Activated T-cell treated with anti-CD3 and anti-CD28 coated beads for 4 hours (primary cell): ENCODE measurements around the gene PIEZO1.

Source experiments
- DNase-seq: peaks from one replicate; pipeline ENCODE4 v3.0.0-alpha.2; 2020

The PIEZO1 gene

DNA sequence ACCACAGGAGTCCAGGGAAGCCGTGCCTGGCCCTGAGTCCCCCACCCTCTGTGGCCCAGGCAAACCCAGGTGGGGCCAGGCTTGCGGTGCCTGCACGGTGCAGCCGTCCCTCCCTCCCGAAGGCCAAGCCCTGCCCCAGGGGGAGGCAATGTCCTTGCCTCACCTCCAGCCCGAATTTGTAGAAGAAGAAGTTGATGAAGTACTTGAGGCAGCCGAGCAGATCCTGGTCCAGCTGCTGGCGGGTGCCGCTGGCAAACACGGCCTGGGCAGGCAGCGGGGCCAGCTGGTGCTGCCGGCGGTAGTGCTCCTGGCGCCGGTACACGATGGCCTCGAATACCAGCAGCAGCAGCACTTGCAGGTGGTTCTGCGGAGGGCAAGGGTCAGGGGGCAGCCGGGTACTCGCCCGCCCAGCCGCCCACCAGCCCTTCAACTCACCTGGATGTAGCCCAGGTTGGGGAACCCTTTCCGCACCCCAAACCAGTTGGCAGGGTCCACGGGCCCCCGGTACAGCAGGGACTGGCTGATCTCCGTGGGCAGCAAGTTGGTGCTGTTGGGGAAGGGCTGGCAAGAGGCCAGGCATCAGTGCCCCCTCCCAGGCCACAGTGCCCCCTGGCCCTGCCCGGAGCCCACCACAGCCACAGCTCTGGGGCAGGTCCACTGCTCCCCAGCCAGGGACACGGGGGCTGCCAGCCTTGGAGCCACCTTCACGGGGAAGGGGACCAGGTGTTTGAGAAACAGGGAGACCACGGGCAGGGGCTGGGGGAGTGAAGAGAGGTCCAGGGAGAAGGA lies 52.7 kb downstream of the PIEZO1 start:
- DNase-seq: no peak

GRCh38 chr16:88731699-88732098 lies 53.3 kb downstream of the PIEZO1 start:
- no peak for DNase-seq

- no peak for DNase-seq
These were observed 54.1 kb downstream of the PIEZO1 start for GRCh38 chr16:88730632-88731607.

DNA sequence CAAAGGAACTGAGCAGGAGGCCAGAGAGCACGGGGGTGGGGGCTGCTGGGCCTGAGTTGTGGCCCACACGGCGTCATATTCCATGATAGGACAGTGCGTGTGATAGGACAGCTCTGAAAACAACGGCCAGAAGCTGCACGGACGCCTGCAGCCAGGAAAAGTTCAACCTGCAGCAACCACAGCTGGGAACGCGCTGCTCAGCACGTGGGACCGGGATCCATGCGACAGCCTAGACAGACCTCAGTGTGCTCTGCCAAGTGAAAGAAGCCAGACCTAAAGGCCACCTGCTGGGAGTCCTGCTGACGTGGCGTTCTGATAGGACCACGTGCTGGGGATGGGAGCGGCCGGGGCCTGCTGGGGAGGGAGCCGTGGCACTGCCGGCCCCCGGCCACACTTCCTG lies 57.1 kb downstream of the PIEZO1 start:
- no peak for DNase-seq

DNA sequence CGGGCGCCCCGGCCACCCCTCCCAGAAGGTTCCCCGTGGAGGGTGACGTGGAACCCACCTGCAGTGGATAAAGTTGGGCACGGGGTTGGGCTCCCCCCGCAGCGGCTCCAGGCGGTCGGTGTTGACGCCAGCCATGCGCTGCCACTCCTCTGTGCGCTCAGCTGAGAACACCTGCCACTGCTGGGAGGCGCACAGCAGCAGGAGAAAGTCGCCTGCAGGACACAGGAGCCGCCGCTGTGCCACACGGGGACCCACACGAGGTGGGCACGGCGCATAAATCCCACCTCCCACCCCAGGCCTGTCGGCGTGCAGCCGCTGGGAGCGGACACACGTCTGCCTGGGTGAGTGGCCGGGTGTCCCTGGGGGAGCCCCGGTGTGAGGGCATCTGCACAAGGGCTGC lies 58.0 kb downstream of the PIEZO1 start:
- DNase-seq: no peak

GRCh38 chr16:88726408-88726749 lies 58.6 kb downstream of the PIEZO1 start:
- no peak for DNase-seq

DNA sequence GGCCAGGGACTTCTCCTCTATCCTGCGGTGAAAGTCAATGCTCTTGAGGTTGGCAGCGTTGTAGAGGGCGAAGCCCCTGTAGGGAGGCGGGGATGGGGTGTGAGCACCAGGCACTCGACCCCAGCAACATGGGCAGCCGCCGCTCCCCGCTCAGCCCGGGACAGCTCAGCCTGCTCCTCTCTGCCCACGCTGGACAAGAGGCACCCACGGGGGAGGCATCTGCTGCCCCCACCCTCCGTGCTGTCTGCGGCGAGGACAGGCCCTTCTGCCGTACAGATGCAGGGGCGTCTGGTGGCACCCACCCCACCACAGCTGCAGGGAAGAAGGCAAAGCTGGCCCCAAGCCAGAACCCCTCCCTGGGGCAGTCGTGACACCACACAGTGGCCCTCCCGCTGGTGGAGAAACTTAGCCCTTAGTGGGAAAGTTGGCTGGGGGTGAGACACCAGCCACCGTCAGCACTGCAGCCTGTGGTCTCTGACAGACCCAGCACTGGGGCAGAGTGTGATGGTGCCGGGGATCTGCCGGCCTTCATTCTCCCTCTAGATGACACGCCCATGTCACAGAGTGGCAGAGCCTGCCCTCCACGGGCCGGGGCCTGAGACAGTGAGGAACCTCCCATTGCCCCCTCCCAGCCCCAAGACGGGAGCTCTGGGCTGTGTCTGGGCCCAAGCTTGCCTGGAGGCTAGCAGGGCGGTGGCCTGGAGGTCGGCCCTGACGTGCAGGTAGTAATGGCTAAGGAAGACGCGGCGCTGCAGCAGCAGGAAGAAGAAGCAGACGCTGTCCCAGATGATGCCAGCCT lies 59.2 kb downstream of the PIEZO1 start:
- DNase-seq: no peak

DNA sequence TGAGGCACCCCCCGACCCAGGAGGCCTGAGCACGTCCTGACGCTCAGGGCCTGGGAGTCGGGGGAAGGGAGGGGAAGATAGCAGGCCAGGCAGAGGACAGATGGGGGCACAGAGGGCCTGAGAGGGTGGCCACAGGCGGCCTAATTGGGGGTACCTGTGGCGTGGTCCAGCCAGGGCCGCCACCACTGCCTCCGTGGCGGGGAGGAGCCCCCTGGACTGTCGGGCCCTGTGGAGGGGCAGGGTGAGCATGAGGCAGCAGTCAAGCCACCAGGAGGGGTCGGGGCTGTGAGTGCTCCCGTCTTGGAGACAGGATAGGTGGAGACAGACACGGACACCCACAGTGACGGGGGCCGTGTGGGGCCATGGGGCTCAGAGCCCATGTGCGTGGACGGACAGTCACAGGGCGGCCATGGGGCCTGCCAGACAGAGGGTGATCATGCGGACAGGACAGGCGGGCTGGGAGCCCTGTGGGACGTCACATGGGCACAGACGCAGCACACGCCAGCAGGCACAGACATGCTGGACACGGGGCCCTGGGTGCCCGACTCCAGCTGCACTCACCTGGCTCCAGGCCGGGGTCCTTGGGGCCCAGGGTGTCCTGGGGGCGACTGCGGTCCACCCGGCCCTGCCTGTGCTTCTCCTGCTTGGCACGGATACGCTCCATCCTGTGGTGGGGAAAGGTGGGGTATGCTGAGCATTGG lies 60.0 kb downstream of the PIEZO1 start:
- DNase-seq: no peak

DNA sequence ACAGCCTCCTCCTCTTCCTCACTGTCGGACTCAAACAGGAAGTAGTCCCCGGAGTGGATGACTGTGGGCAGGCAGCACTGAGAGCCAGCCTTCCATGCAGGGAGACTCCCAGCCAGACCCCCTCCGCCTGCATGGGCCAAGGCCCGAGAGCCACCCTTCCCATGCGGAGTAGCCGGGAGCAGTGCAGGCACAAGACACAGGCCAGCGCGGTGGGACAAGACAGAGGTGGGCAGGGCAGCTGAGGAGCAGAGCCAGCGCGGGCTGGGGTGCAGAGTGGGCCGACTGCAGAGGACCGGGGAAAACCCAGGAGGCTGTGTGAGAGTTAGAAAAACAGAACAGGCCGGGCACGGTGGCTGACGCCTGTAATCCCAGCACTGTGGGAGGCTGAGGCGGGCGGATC lies 61.1 kb downstream of the PIEZO1 start:
- no peak for DNase-seq

DNA sequence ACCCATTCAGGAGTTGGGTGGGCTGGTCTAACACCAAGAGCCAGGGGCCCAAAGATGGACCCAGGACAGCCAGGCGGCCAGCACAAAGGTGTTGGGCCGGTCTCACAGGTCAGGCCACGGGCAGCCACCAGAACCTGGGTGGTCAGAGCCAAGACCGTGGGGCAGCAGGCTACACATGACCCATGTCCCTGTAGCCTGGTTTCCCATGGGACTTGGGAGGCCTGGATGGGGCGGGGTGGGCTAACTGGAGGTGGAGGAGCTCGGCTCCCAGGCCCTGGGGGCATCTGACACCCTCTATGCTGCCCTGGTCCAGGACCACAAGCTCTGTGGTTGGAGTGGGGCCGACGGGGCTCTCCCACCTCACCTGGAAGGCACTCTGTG lies 61.5 kb downstream of the PIEZO1 start:
- no peak for DNase-seq

DNA sequence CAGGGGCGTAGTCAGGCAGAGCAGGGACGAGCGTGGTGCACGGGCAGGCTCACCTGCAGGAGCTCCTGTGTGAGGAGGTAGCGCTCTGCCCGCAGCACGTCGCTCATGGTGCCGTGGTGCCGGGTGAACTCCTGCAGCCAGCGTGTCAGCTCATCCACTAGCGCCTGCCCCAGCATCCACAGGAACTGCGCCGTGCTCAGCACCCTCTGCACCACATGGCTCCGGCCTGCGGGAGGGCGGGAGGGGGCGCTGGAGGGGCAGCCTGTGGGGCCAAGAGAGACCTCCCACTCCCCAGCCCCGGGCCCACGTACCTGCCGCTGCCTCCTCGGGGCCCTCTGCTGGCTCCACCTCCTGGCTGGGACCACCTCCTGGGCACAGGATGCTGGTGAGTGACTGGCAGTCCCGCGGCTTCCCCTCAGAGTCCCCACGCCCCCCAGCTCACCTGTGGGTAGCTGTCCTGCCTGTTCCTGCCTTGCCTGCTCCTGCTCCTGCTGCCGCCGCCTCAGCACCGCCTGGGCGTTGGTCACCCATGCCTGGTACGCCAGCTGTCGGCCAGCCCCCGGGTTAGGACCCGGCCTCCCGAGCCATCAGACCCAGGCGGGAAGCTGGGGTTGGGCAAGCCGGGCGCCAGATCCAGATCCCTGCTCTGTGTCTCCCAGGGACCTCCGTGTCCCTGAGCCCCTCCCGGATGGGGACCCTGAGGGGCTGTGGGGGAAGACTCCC lies 62.1 kb downstream of the PIEZO1 start:
- DNase-seq: no peak

GRCh38 chr16:88721815-88722755 lies 62.9 kb downstream of the PIEZO1 start:
- no peak for DNase-seq

GRCh38 chr16:88721236-88721635 lies 63.8 kb downstream of the PIEZO1 start:
- no peak for DNase-seq

GRCh38 chr16:88720396-88720970 lies 64.5 kb downstream of the PIEZO1 start:
- DNase-seq: no peak

GRCh38 chr16:88719933-88720296 lies 65.1 kb downstream of the PIEZO1 start:
- no peak for DNase-seq

DNA sequence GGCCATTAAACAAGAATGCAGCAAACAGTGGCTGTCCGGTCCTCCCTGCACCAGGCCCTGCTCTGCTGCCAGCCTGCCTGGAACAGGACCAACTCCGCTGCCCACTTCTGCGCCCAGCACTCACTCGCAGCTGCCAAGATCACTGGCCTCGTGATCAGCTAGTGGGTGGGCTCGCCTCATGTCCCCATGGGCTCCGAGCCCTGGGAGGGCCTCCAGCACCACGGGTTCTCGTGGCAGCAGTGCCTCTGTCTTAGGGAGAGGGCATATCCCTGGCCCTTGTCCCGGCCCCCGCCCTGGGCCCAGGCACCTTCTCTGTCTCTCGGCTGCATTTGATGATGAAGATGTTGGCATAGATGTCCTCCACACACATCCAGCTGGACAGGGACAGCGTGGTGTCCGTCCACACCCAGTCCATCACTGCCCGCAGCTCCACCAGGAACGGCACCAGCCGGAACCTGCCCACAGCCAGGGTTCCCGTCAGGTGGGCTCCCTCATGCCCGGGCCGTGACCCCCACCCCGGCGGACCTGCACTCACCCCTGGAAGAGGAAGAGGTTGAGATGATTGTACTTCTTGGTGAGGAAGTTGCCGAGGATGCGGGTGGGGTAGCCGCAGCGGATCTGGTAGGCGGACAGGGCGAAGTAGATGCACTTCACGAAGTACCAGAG lies 65.6 kb downstream of the PIEZO1 start:
- DNase-seq: no peak

- DNase-seq: no peak
These were observed 66.8 kb downstream of the PIEZO1 start for GRCh38 chr16:88718178-88718577.

- no peak for DNase-seq
These were observed 68.4 kb downstream of the PIEZO1 start for GRCh38 chr16:88716601-88717001.

GRCh38 chr16:88716201-88716600 lies 68.8 kb downstream of the PIEZO1 start:
- no peak for DNase-seq
